DND-41 (cell line): ENCODE data around the gene CAV1.

Experiments used
- ATAC-seq: fragments of 200-7000 bp; cut with Tn5 transposase; 3 replicates; pipeline ENCODE4 v1.9.1; 2021; ENCODE audit warnings: low read depth; ENCODE audit not compliant: insufficient read depth
- DNase-seq: peaks from one replicate; pipeline ENCODE4 v3.0.0-alpha.2; 2020
- H2AFZ ChIP-seq: 2 replicates; pipeline ENCODE4 v1.6.0; 2012; ENCODE audit warnings: low read depth, low read length
- H3K27ac ChIP-seq: 2 replicates; pipeline ENCODE4 v1.5.1; 2012; ENCODE audit warnings: low read length, inconsistent platforms
- H3K27me3 ChIP-seq: fragments of 200-600 bp; sonication (generic); 2 replicates; pipeline ENCODE4 v1.6.0; 2012; ENCODE audit warnings: low read length, mild to moderate bottlenecking, inconsistent platforms; ENCODE audit not compliant: insufficient read depth, poor library complexity
- H3K36me3 ChIP-seq: 2 replicates; pipeline ENCODE4 v1.5.1; 2012; ENCODE audit warnings: low read length, inconsistent platforms; ENCODE audit not compliant: insufficient read depth
- H3K4me1 ChIP-seq: 2 replicates; pipeline ENCODE4 v1.5.1; 2012; ENCODE audit warnings: mild to moderate bottlenecking, low read length; ENCODE audit not compliant: insufficient read depth
- H3K4me2 ChIP-seq: 2 replicates; pipeline ENCODE4 v1.6.0; 2012; ENCODE audit warnings: mild to moderate bottlenecking, moderate library complexity, low read length, inconsistent platforms; ENCODE audit not compliant: insufficient read depth
- H3K4me3 ChIP-seq, 2 experiments: fragments of 200-600 bp in 1 of 2; shearing (Covaris generic) in 1 of 2; 2 replicates each; pipeline ENCODE4 v1.5.1; 2012 to 2016; ENCODE audit warnings: inconsistent platforms in 2 of 2, low read length in 2 of 2, mild to moderate bottlenecking in 2 of 2, low read depth in 1 of 2, moderate library complexity in 1 of 2
- H3K79me2 ChIP-seq: 2 replicates; pipeline ENCODE4 v1.6.0; 2012; ENCODE audit warnings: low read length, inconsistent platforms; ENCODE audit not compliant: insufficient read depth
- H3K9ac ChIP-seq: 2 replicates; pipeline ENCODE4 v1.6.0; 2012; ENCODE audit warnings: low read depth, mild to moderate bottlenecking, inconsistent platforms, low read length, moderate library complexity
- H3K9me3 ChIP-seq: 2 replicates; pipeline ENCODE4 v1.5.1; 2012; ENCODE audit warnings: low read length, moderate library complexity, mild to moderate bottlenecking, inconsistent platforms; ENCODE audit not compliant: insufficient read depth, severe bottlenecking
- H4K20me1 ChIP-seq: 2 replicates; pipeline ENCODE4 v1.6.0; 2012; ENCODE audit warnings: low read length; ENCODE audit not compliant: insufficient read depth
- CTCF ChIP-seq: IDR thresholded peaks from 2 replicates; pipeline ENCODE4 v1.5.1; 2012; ENCODE audit warnings: borderline replicate concordance, low read length, moderate library complexity, mild to moderate bottlenecking; ENCODE audit not compliant: poor library complexity, severe bottlenecking; ENCODE audit errors: extremely low read depth
- EZH2 ChIP-seq: IDR thresholded peaks from 3 replicates; pipeline ENCODE4 v1.6.1; 2012; ENCODE audit warnings: borderline replicate concordance, low read depth, mild to moderate bottlenecking, moderate library complexity, low read length, inconsistent platforms; ENCODE audit not compliant: severe bottlenecking

CAV1 gene

GRCh38 chr7:116601426-116601825 is 76.6 kb downstream of the CAV1 start:
- Histone ChIP-seq H3K36me3 (no peaks in the 10 kb centered on the region), H3K27ac (no peak overlapping the region), H3K4me2 (no peak overlapping the region), H4K20me1 (no peaks in the 10 kb centered on the region), H3K27me3 (peaks cover 7% of the 10 kb centered on the region), H3K9me3 (no peaks in the 10 kb centered on the region), H2AFZ (no peak overlapping the region), H3K4me3 (no peak overlapping the region), H3K4me1 (no peaks in the 10 kb centered on the region), H3K79me2 (no peaks in the 10 kb centered on the region), H3K9ac (no peak overlapping the region)
- no peak for ATAC-seq
- no peak for TF ChIP-seq EZH2
- no peak for TF ChIP-seq CTCF
- DNase-seq: no peak

DNA sequence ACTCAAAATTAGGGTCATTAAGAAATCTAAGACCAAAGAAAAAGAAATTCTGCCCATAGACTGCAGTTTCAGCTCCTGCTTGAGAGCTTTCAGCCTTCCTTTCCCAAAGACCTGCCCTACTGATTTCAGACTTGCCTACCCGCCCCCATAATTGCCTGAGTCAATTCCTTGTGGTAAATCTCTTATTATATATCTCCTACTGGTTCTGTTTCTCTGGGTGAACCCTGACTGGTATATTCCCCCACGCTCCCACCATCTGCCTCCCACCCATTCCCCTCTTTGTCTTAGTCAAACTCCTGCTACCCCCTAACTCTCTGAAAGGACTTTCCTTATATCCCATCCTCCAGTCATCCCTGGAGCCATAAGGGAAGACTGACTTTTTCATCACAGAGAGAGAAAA is 82.5 kb downstream of the CAV1 start:
- no peak overlapping the region for H3K9ac ChIP-seq
- H3K4me1 ChIP-seq: no peaks in the 10 kb centered on the region
- no peak for TF ChIP-seq CTCF
- no peak for TF ChIP-seq EZH2
- ATAC-seq (no peak), DNase-seq (no peak)
- no peak overlapping the region for H3K27ac ChIP-seq
- no peaks in the 10 kb centered on the region for H3K79me2 ChIP-seq
- H3K4me2 ChIP-seq: no peak overlapping the region
- no peaks in the 10 kb centered on the region for H4K20me1 ChIP-seq
- no peak overlapping the region for H2AFZ ChIP-seq
- no peak overlapping the region for H3K4me3 ChIP-seq
- no peaks in the 10 kb centered on the region for H3K36me3 ChIP-seq
- no peaks in the 10 kb centered on the region for H3K27me3 ChIP-seq
- no peaks in the 10 kb centered on the region for H3K9me3 ChIP-seq

DNA sequence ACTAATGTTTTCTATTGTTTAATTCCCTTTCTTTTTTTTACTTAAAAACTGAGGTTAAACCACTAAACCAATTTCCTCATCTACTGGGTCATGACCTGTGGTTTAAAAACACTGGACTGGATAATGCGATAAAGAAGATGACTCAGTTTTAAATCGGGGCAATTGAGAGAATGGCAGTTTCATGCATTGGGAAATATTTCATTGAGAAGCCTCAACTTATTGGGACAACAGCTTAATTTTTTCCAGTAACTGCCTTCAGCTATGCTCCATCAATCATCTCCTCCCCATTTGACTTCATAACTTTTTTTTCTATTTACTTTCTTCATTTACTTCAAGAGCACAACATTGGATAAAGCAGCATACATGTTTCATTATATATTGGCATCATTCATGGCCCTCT is 85.4 kb downstream of the CAV1 start:
- Histone ChIP-seq H2AFZ (no peak overlapping the region), H3K4me1 (no peaks in the 10 kb centered on the region), H3K9ac (no peak overlapping the region)

More for the DNA sequence above, 85.4 kb downstream of the CAV1 start:
- H3K9me3 ChIP-seq: no peaks in the 10 kb centered on the region
- H3K79me2 ChIP-seq: no peaks in the 10 kb centered on the region
- DNase-seq (no peak), ATAC-seq (no peak)
- no peak overlapping the region for H3K4me3 ChIP-seq
- TF ChIP-seq EZH2: no peak
- TF ChIP-seq CTCF: no peak
- no peak overlapping the region for H3K27ac ChIP-seq
- H3K36me3 ChIP-seq: no peaks in the 10 kb centered on the region
- H4K20me1 ChIP-seq: no peaks in the 10 kb centered on the region
- H3K27me3 ChIP-seq: peaks cover 14% of the 10 kb centered on the region
- H3K4me2 ChIP-seq: no peak overlapping the region
